Suprapubic skin (tissue), 4 donors: ENCODE data around the gene PLA2G15. TPM values are rescaled to one million over a fixed set of nuclear protein-coding genes. Genes with fewer than 3 reads are reported as not detected.

ENCODE experiments used
- DNase-seq, 2 donors: peaks; one replicate each; pipeline ENCODE4 v3.0.0-alpha.2; 2019; ENCODE audit warnings: low spot score in 2 of 2
- H3K27ac ChIP-seq: fragments of 200-600 bp; sonication (generic); one replicate; pipeline ENCODE4 v1.5.1; 2019
- H3K27me3 ChIP-seq: fragments of 200-600 bp; sonication (generic); one replicate; pipeline ENCODE4 v1.5.1; 2019
- H3K36me3 ChIP-seq: fragments of 200-600 bp; sonication (generic); one replicate; pipeline ENCODE4 v1.5.1; 2019
- H3K4me1 ChIP-seq: fragments of 200-600 bp; sonication (generic); one replicate; pipeline ENCODE4 v1.5.1; 2019
- H3K4me3 ChIP-seq: fragments of 200-600 bp; sonication (generic); one replicate; pipeline ENCODE4 v1.5.1; 2019; ENCODE audit warnings: mild to moderate bottlenecking
- H3K9me3 ChIP-seq: fragments of 200-600 bp; sonication (generic); one replicate; pipeline ENCODE4 v1.5.1; 2019
- EP300 ChIP-seq: sonication (generic); formaldehyde crosslinking; IDR thresholded peaks from one replicate; pipeline ENCODE4 v1.6.1; 2017; ENCODE audit warnings: antibody characterized with exemption
- POLR2A ChIP-seq, 2 donors: fragments of 450-650 bp; IDR thresholded peaks; one replicate each; pipeline ENCODE4 v1.6.1; 2017; ENCODE audit warnings: antibody characterized with exemption in 2 of 2, mild to moderate bottlenecking in 2 of 2, moderate library complexity in 2 of 2
- POLR2AphosphoS5 ChIP-seq, 3 donors: sonication (generic); formaldehyde crosslinking; IDR thresholded peaks; one replicate each; pipeline ENCODE4 v1.6.1; 2017; ENCODE audit warnings: antibody characterized with exemption in 3 of 3
- WGBS: methylation state at CpG from one replicate; pipeline ENCODE4 v1.1.5; 2018; 5-methylcytosine and 5-hydroxymethylcytosine counted together
- total RNA-seq, 4 donors: library from RNA; depleted of rRNA; stranded (reverse); fragments of >200 nt; gene quantifications; one replicate each; pipeline ENCODE4 v1.1.0, GENCODE V29; 2016
- TF ChIP-seq, protein P1 (sequence below), 2 donors: fragments of 200-600 bp in 1 of 2; fragments of 450-650 bp in 1 of 2; sonication (generic) in 1 of 2; IDR thresholded peaks; one replicate each; pipeline ENCODE4 v1.5.1; 2016 to 2019; ENCODE audit warnings: antibody characterized with exemption in 2 of 2, mild to moderate bottlenecking in 1 of 2, moderate library complexity in 1 of 2

PLA2G15 gene
- total RNA-seq, 4 donors from 2014 or later = 11.2 to 26.6 (median 23.6) TPM

DNA sequence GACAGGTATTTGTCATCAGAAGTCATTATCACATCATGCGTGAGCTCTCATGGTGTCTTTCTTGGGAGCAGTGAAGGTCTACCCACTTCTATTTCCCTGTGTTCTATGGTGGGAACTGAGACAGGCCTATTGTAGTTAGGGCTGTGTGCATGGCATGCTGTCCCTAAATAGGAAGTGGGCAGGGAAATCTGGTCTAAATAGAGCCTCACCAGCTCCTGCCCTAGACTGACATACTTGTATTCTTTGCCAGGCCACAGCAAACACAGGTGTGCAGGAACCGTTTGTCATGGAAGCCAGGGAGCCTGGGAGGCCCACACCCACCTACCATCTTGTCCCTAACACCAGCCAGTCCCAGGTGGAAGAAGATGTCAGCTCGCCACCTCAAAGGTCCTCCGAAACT, 29.3 kb downstream of the PLA2G15 start:
- DNase-seq = no peak
- Histone ChIP-seq H3K4me1 (peaks cover 58% of the 10 kb centered on the region), H3K36me3 (peaks cover 10% of the 10 kb centered on the region), H3K27ac (no peak overlapping the region), H3K9me3 (no peaks in the 10 kb centered on the region), H3K4me3 (no peak overlapping the region), H3K27me3 (no peaks in the 10 kb centered on the region)
- TF ChIP-seq EP300 = no peak
- TF ChIP-seq POLR2AphosphoS5 (IDR thresholded peaks at IDR 0.05) = no peak
- TF ChIP-seq POLR2A (IDR thresholded peaks at IDR 0.05) = no peak
- TF ChIP-seq, protein P1, sequence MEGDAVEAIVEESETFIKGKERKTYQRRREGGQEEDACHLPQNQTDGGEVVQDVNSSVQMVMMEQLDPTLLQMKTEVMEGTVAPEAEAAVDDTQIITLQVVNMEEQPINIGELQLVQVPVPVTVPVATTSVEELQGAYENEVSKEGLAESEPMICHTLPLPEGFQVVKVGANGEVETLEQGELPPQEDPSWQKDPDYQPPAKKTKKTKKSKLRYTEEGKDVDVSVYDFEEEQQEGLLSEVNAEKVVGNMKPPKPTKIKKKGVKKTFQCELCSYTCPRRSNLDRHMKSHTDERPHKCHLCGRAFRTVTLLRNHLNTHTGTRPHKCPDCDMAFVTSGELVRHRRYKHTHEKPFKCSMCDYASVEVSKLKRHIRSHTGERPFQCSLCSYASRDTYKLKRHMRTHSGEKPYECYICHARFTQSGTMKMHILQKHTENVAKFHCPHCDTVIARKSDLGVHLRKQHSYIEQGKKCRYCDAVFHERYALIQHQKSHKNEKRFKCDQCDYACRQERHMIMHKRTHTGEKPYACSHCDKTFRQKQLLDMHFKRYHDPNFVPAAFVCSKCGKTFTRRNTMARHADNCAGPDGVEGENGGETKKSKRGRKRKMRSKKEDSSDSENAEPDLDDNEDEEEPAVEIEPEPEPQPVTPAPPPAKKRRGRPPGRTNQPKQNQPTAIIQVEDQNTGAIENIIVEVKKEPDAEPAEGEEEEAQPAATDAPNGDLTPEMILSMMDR (IDR thresholded peaks at IDR 0.05) = no peak
- WGBS = 100% methylated on average over 1 of the region's 4 CpGs

DNA sequence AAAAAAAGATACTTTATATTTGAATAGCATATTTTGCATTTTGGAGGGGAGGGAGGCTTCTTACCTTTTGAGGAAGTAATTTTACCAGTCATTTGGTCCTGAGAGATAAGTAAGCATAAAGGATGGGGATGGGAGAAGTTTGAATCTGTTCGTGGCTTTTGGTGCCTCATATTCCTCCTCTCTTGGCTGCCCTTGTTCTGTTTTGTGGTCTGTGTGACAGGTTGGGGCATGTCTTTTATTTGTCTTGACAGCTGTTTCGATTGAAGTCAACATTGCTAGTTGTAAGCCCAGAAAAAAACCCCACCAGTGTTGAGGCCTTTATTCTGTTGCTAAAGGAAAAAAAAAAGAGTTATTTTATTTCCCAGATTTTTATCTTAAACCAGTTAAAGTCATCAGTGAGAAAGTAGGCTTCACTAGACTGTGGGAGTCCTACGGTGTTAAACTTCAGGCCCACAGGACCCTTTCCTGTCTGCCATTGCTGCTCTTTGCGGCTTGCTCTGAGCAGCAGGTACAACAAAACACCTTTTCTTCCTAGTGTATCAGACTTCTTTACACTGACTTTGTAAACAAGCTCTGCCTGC, 30.5 kb downstream of the PLA2G15 start:
- DNase-seq = no peak
- TF ChIP-seq, protein P1 (IDR thresholded peaks at IDR 0.05) = no peak
- TF ChIP-seq POLR2A (IDR thresholded peaks at IDR 0.05) = no peak
- WGBS = 46% methylated on average over 4 of the region's 4 CpGs
- Histone ChIP-seq H3K9me3 (no peaks in the 10 kb centered on the region), H3K27me3 (no peaks in the 10 kb centered on the region), H3K4me1 (peaks cover 58% of the 10 kb centered on the region), H3K36me3 (peaks cover 10% of the 10 kb centered on the region), H3K27ac (peak overlapping the region; percentile 78), H3K4me3 (no peak overlapping the region)

DNA sequence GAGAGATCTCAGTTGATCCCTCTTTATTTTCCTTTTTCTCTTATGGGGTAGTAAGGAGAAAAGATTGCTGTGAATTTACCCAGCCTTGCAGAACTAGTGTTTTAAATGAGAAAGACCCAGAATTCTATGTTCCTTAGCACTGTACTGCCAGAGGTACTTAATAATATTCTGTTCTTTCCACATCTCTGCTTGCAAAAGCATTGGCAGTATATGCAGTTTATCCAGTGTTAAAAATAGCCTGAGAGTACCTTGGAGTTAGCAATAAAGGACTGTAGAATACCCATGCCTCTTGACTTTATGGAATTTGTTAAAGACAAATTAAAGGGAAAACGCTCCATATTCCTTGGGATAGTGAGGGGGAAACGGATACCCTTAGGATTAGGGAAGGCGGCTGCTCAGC, 31.1 kb downstream of the PLA2G15 start:
- no peak for DNase-seq
- H3K27ac ChIP-seq = peak overlapping the region; percentile 78
- TF ChIP-seq, protein P1 (IDR thresholded peaks at IDR 0.05) = no peak
- TF ChIP-seq EP300 (no peak), POLR2AphosphoS5 (IDR thresholded peaks at IDR 0.05) (no peak), POLR2A (IDR thresholded peaks at IDR 0.05) (no peak)
- peaks cover 63% of the 10 kb centered on the region for H3K4me1 ChIP-seq
- peaks cover 10% of the 10 kb centered on the region for H3K36me3 ChIP-seq
- no peaks in the 10 kb centered on the region for H3K27me3 ChIP-seq
- H3K4me3 ChIP-seq = no peak overlapping the region
- WGBS = 41% methylated on average over 3 of the region's 3 CpGs
- H3K9me3 ChIP-seq = no peaks in the 10 kb centered on the region

DNA sequence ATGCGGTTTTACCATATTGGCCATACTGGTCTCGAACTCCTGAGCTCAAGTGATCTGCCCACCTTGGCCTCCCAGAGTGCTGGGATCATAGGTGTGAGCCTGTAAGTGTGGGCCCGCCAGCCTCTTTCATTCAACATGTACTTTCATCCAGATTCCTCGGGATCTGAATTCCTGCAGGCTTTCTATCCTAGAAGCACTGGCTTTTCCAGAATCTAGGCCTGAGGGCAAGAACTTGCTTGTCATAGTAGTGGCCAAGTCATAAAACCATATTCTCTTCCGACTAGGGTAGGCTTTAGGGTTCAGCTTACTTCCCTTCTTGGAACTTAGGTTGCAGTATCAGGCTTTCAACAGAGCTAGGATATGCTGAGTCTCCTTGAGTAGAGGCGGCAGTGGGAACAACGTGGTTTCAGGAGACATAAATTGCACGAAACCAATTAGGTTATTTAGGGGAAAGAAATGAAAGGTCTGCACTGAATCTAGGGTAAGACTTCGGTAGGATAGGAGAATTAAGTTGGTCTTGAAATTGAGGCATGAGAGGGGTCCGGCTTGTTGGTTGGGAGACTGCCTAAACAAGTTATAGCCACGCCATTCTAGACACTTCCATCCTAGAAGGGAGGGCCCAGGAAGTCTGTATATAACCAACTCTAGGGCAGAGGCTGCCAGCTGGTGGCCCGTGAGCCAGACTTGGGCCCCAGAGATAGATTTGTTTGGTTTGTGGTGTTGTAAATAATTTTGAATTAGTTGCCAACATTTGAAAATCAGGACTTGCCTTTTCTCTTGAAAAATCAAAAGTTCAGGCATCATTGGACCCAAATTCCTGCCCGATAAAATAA, 34.8 kb downstream of the PLA2G15 start:
- WGBS = 79% methylated on average over 13 of the region's 13 CpGs
- H3K27ac ChIP-seq = no peak overlapping the region
- H3K36me3 ChIP-seq = peaks cover 5% of the 10 kb centered on the region
- no peaks in the 10 kb centered on the region for H3K27me3 ChIP-seq
- H3K9me3 ChIP-seq = no peaks in the 10 kb centered on the region
- no peak overlapping the region for H3K4me3 ChIP-seq
- DNase-seq = no peak
- TF ChIP-seq, protein P1 (IDR thresholded peaks at IDR 0.05) = no peak
- TF ChIP-seq POLR2A (IDR thresholded peaks at IDR 0.05) (no peak), POLR2AphosphoS5 (IDR thresholded peaks at IDR 0.05) (no peak), EP300 (no peak)
- H3K4me1 ChIP-seq = peaks cover 60% of the 10 kb centered on the region

DNA sequence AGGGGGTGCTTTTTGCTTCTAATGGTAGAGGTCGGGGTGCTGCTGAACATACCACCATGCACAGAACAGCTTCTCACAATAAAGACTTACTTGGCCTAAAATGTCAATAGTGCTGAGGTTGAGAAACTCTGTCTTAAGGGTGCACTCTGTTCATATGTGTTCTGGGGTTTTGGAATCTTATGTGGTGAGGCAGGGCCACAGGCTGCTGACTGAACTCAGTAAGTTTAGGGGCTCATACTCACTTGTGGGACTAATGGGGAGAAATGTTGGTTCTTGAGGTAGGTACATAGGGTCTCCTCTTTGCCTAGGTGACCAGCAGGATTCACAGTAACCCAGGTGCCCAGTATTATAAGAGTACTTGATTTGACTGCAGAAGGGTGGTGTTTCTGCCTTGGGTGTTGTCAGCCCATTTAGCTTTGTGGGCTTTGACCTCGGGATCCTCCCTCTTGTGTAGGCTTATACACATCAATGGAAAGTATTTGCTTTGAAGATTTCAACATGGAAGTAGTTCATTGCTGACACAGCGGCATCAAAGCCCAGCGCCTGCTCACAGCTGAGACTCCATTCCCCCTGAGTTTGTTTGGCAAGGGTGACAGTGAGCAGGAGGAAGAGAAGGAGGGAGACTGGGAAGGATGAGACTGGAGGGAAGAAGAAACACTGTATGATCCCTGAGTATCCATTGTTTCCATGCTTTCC, 36.3 kb downstream of the PLA2G15 start:
- DNase-seq = no peak
- Histone ChIP-seq H3K36me3 (peaks cover 3% of the 10 kb centered on the region), H3K4me3 (no peak overlapping the region), H3K27me3 (no peaks in the 10 kb centered on the region), H3K4me1 (peaks cover 59% of the 10 kb centered on the region), H3K9me3 (no peaks in the 10 kb centered on the region), H3K27ac (peak overlapping the region; percentile 75)
- 84% methylated on average over 4 of the region's 4 CpGs for WGBS
- TF ChIP-seq, protein P1 (IDR thresholded peaks at IDR 0.05) = no peak
- TF ChIP-seq EP300 (no peak), POLR2AphosphoS5 (IDR thresholded peaks at IDR 0.05) (no peak), POLR2A (IDR thresholded peaks at IDR 0.05) (no peak)
